ENCODE data around the gene PON2. TPM values are rescaled to one million over a fixed set of nuclear protein-coding genes. Genes with fewer than 3 reads are reported as not detected.

The PON2 gene
- total and polyA plus RNA-seq, 2 of the 13 experiments (the other 11 are each of a cell fraction or from before 2014, with no cell fraction given), result 202 to 217 TPM

- TF ChIP-seq STAT6 (CRISPR knock-in tag; IDR thresholded peaks at IDR 0.05; ENCODE audit: borderline replicate concordance) (no peak), MNT (IDR thresholded peaks at IDR 0.05) (no peak), ZNF629 (CRISPR knock-in tag; conservative IDR thresholded peaks at IDR 0.05) (0 out of 2 replicates have a peak, but pooled peaks have one; percentile 12), MED13 (CRISPR knock-in tag; IDR thresholded peaks at IDR 0.05) (no peak), ZNF556 (CRISPR knock-in tag; IDR thresholded peaks at IDR 0.05; ENCODE audit: borderline replicate concordance) (peak; percentile 57; the same call in 1 of the 2 replicates), DPF2 (CRISPR knock-in tag; IDR thresholded peaks at IDR 0.05; ENCODE audit: borderline replicate concordance, low read depth) (no peak), E2F5 (CRISPR knock-in tag; conservative IDR thresholded peaks at IDR 0.05) (no peak), MAFK (conservative IDR thresholded peaks at IDR 0.05 in 1 of 2, IDR thresholded peaks at IDR 0.05 in 1 of 2; ENCODE audit: low read length in 2 of 2) (no peak), ATAD3A (CRISPR knock-in tag; IDR thresholded peaks at IDR 0.05) (no peak), ZNF703 (CRISPR knock-in tag; IDR thresholded peaks at IDR 0.05; ENCODE audit: borderline replicate concordance) (no peak), HIVEP1 (CRISPR knock-in tag; IDR thresholded peaks at IDR 0.05) (no peak), ZMAT5 (CRISPR knock-in tag; IDR thresholded peaks at IDR 0.05; ENCODE audit: borderline replicate concordance, low read depth) (no peak), ETS1 (CRISPR knock-in tag; IDR thresholded peaks at IDR 0.05) (no peak), ZSCAN22 (CRISPR knock-in tag; IDR thresholded peaks at IDR 0.05) (no peak), ZNF10 (CRISPR knock-in tag; IDR thresholded peaks at IDR 0.05; ENCODE audit: borderline replicate concordance, low read depth) (no peak), GFI1 (CRISPR knock-in tag; IDR thresholded peaks at IDR 0.05; ENCODE audit: borderline replicate concordance) (peak; percentile 29; the same call in 1 of the 2 replicates), TFDP1 (CRISPR knock-in tag; IDR thresholded peaks at IDR 0.05; ENCODE audit: borderline replicate concordance) (no peak), HMG20A (CRISPR knock-in tag; IDR thresholded peaks at IDR 0.05; ENCODE audit: borderline replicate concordance) (no peak; the same call in 1 of the 2 replicates), ZBTB34 (CRISPR knock-in tag; IDR thresholded peaks at IDR 0.05) (no peak)
Measured at GRCh38 chr7:95478272-95479037, 43.6 kb upstream of the PON2 start (continued).

Measured in HepG2 (cell line).